Measurements from ENCODE around the gene HOXC11. TPM values are rescaled to one million over a fixed set of nuclear protein-coding genes. Genes with fewer than 3 reads are reported as not detected.

The HOXC11 gene
- total and polyA plus RNA-seq, 8 donors, result not detected

DNA sequence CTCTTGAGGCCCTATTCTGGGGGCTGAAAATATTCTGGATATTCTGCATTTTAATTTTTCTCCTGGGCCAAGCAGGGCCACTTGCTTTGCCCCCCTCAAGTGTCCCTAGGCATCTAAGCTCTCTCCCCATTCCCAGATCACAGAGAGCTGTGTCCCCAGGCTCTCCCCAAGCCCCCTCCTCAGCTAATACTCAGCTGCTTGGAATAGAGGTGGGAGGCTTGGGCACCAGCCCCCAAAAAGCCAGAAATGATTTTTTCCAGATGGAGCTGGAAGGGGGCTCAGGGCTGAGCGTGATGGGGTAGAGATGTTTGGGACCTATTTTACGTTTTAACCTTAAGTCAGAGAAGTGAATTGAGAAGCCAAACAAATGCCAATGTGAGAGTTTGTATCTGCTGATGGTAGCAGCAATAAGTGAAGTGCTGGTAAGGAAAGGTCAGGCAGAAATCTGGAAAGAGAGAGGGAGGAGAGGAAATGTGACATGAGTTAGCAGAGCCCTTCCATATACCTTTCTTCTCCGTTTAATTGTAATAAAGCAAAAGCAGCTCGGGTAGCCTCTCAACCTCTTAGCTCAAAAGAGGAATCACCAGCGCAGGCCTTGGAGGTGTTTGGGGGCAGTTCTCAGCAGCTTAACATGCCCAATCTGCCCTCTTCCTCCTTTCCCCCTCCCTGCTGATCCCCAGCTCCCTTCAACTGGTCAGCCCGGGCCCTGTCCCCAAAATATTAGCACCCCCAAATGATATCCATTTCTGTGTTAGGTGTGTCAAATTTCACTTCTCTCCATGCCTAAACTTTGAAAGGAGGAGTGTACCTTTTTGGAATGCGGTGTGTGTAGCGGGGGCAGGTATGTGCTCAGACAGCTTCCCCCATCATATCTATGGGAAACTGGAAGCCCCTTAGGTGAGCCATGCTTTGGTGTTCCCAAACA is 50.3 kb downstream of the HOXC11 start:
- intact Hi-C loops (cut with DNase I), result no loop called here
- Histone ChIP-seq H3K9me3 (no peaks in the 10 kb centered on the region), H3K4me3 (no peak overlapping the region), H3K27ac (no peak overlapping the region), H3K27me3 (peaks cover 0 to 42% (median 7%) of the 10 kb centered on the region in 4 donors), H3K4me1 (no peaks in the 10 kb centered on the region), H3K36me3 (no peaks in the 10 kb centered on the region)
- DNase-seq (no peak), ATAC-seq (no peak), FAIRE-seq (no peak)
- TF ChIP-seq, protein P1, sequence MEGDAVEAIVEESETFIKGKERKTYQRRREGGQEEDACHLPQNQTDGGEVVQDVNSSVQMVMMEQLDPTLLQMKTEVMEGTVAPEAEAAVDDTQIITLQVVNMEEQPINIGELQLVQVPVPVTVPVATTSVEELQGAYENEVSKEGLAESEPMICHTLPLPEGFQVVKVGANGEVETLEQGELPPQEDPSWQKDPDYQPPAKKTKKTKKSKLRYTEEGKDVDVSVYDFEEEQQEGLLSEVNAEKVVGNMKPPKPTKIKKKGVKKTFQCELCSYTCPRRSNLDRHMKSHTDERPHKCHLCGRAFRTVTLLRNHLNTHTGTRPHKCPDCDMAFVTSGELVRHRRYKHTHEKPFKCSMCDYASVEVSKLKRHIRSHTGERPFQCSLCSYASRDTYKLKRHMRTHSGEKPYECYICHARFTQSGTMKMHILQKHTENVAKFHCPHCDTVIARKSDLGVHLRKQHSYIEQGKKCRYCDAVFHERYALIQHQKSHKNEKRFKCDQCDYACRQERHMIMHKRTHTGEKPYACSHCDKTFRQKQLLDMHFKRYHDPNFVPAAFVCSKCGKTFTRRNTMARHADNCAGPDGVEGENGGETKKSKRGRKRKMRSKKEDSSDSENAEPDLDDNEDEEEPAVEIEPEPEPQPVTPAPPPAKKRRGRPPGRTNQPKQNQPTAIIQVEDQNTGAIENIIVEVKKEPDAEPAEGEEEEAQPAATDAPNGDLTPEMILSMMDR (IDR thresholded peaks at IDR 0.05), result no peak
- 40 to 48% methylated on average over 8 of the region's 8 CpGs for WGBS, 2 donors

DNA sequence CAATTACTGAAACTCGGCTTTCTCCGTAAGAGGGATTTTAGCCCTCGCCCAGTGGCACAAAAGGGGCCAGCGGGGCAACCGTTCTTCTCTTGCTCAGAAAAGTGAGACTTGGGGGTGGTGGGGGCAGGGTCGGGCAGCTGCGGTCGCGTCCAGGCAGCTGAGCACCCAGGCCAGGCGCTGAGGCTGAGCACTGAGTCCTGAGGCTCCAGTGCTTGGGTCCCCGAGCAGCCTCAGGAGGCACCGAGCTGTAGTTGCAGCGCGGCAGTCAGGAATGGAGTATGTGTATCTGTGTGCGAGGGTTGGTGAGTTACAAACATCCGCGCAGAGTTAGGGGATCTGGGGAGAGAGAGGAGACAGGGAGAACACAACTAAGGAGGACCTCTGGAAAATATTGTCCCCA is 51.2 kb downstream of the HOXC11 start:
- no peaks in the 10 kb centered on the region for H3K9me3 ChIP-seq
- FAIRE-seq, result no peak
- WGBS, 2 donors, result 24 to 32% methylated on average over 17 of the region's 17 CpGs
- intact Hi-C loops (cut with DNase I), result no loop called here
- H3K27ac ChIP-seq, result no peak overlapping the region
- H3K4me3 ChIP-seq, result no peak overlapping the region
- H3K27me3 ChIP-seq, result peaks cover 0 to 50% (median 7%) of the 10 kb centered on the region in 4 donors
- DNase-seq, result no peak
- no peaks in the 10 kb centered on the region for H3K36me3 ChIP-seq
- no peaks in the 10 kb centered on the region for H3K4me1 ChIP-seq
- TF ChIP-seq, protein P1 (IDR thresholded peaks at IDR 0.05), result no peak
- no peak for ATAC-seq

DNA sequence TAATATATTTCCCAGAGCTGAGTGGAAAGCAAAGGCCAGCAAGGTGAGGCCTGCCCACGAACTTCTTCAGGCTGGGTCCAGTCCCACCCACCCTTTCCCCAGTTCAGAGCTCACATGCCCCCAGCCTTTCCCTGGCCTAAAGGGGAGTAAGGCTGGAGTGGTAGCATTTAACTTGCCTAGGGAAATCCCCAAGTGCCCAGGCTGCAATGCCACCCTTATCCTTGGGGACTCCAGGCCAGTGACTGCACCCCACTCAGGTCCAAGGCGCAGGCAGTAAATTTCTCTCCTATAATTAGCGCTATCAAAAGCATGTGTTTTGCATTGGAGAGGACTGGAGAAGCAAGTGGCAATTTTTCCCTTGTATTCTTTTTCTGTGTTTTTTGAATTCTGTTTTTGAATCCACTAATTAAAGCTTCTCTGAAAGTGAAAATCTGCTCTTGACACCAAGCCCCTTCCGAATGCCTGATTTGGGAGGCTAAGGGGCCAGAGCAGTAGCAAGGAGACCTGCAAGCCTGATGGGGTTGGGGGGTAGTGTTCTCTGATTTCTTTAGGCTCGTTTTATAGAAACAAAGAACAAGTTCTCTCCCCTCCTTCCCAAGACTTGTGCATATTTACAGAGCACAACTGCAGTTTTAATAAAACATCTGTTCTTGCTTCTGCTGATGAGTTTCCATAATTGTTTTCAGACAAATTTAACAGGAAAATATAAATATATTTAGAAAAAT is 51.8 kb downstream of the HOXC11 start:
- DNase-seq (no peak), ATAC-seq (no peak), FAIRE-seq (no peak)
- H3K36me3 ChIP-seq, result no peaks in the 10 kb centered on the region
- no peaks in the 10 kb centered on the region for H3K9me3 ChIP-seq
- no peak overlapping the region for H3K27ac ChIP-seq
- no peaks in the 10 kb centered on the region for H3K4me1 ChIP-seq
- TF ChIP-seq, protein P1 (IDR thresholded peaks at IDR 0.05), result no peak
- WGBS, 2 donors, result 49 to 51% methylated on average over 5 of the region's 5 CpGs
- intact Hi-C loops (cut with DNase I), result no loop called here
- no peak overlapping the region for H3K4me3 ChIP-seq
- H3K27me3 ChIP-seq, result peaks cover 0 to 52% (median 8%) of the 10 kb centered on the region in 4 donors

DNA sequence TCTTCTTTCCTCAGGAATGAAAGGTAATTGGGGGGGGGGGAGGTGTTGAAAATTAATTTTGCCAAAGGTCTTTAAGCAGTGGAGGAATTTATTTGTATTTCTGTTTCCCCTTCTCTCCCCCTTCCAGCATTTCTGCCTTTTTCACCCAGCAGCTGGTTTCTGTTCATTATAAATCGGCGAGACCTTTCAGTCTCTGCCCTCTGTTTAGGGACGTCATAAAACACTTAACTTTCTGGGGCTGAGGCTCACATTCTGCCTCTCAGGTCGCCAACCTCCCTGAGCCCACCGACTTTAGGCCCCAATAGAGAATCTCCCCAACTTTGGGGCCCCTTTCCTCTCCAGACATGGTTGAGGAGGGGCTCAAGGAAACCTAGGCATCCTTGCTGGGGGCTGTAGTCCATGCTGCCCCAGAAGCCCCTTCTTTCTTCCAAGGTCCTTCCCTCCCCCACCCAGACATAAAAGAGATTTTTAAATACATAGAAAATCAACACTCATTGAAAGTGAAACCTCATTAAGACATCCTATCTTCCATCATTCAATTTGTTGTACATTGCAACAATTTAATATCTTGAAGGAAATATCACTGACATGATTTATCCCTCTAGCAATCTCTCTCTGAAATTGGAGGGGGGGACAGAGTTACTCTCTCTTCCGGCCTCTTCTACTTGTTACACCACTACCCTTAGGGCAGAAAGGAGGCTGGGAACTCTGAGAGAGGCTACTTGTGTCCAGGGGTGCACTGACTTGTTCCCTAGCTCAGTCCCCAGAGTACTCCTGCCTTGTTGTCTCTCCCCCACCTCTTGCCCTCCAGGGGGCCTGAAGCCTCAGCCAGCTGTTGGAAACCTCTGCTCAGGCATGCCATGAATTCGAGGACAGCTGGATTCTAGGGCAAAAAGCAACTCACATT is 52.8 kb downstream of the HOXC11 start:
- Histone ChIP-seq H3K27ac (no peak overlapping the region), H3K36me3 (no peaks in the 10 kb centered on the region), H3K9me3 (no peaks in the 10 kb centered on the region), H3K27me3 (peaks cover 0 to 62% (median 11%) of the 10 kb centered on the region in 4 donors), H3K4me3 (no peak overlapping the region), H3K4me1 (no peaks in the 10 kb centered on the region)
- no peak for DNase-seq
- 38 to 45% methylated on average over 7 of the region's 7 CpGs for WGBS, 2 donors
- TF ChIP-seq, protein P1 (IDR thresholded peaks at IDR 0.05), result no peak
- intact Hi-C loops (cut with DNase I), result no loop called here
- FAIRE-seq, result no peak
- no peak for ATAC-seq

Data from pancreas (tissue), 10 donors.